Epithelial cell of prostate (primary cell): ENCODE results near the gene GIN1.
A peak's percentile ranks its signal among the peaks of the same experiment; 100 is the strongest.
"Not testable (repeated sequence)": the region's sequence is repeated elsewhere in the genome, so short reads cannot be mapped to it uniquely, and the experiment has no call there.

ENCODE experiments used
- DNase-seq: peaks from one replicate; pipeline ENCODE4 v3.0.0-alpha.2; 2011; ENCODE audit warnings: low read depth, low spot score
- H3K27ac ChIP-seq: fragments of 450-650 bp; 2 replicates; pipeline ENCODE4 v1.5.1; 2017; ENCODE audit warnings: mild to moderate bottlenecking

Gene GIN1, protein sequence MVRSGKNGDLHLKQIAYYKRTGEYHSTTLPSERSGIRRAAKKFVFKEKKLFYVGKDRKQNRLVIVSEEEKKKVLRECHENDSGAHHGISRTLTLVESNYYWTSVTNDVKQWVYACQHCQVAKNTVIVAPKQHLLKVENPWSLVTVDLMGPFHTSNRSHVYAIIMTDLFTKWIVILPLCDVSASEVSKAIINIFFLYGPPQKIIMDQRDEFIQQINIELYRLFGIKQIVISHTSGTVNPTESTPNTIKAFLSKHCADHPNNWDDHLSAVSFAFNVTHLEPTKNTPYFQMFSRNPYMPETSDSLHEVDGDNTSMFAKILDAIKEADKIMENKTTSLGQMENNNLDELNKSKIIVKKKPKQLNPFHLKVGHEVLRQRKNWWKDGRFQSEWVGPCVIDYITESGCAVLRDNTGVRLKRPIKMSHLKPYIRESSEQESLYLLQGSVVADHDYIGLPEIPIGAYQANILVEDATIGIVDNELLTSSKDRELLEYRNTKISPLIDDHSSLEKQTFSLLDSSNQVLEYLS

GRCh38 chr5:103119765-103120606, at the start of gene GIN1, which contains the start of gene PPIP5K2:
Gene GIN1 (minus strand): TSS chr5:103120138. CDS start chr5:103108707, 11,431 bp downstream.
Gene PPIP5K2 (plus strand): TSS chr5:103120301. CDS start chr5:103129590, 9,289 bp downstream.
- H3K27ac ChIP-seq, result peak within 1 kb of the TSS; percentile 94
- DNase-seq, result peak; percentile 93

- DNase-seq, result no peak
- H3K27ac ChIP-seq, result no peak overlapping the region
Measured at GRCh38 chr5:103166706-103167105, 46.8 kb upstream of the GIN1 start.

DNA sequence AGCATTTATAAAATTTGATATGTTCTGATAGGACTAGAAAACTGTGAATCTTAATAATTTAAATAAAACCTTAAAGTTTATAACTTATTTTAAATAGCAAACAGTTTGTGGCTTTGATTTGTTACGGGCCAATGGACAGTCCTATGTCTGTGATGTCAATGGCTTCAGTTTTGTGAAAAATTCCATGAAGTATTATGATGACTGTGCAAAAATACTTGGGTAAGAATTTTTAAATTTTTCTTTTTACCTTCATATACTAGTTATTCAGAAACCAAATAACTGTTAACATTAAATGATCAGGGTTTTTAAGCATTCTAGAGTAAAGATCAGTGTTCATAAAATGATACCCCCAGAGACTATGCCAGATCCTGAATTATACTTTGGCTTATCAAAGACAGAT, 31.2 kb upstream of the GIN1 start:
- DNase-seq, result no peak
- no peak overlapping the region for H3K27ac ChIP-seq

- DNase-seq, result no peak
- H3K27ac ChIP-seq, result no peak overlapping the region
Measured at GRCh38 chr5:103148213-103148612, 28.3 kb upstream of the GIN1 start.

GRCh38 chr5:103145196-103145595, 25.3 kb upstream of the GIN1 start:
- DNase-seq, result no peak
- no peak overlapping the region for H3K27ac ChIP-seq

DNA sequence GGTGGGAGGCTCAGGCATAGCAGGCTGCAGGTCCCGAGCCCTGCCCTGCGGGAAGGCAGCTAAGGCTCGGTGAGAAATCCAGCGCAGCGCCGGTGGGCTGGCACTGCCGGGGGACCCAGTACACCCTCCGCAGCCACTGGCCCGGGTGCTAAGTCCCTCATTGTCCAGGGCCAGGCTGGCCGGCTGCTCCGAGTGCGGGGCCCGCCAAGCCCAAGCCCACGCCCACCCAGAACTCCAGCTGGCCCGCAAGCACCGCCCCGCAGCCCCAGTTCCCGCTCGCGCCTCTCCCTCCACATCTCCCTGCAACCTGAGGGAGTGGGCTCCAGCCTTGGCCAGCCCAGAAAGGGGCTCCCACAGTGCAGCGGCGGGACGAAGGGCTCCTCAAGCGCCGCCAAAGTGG, 22.2 kb upstream of the GIN1 start:
- H3K27ac ChIP-seq, DNase-seq: not testable (repeated sequence)

GRCh38 chr5:103139264-103139865, 19.4 kb upstream of the GIN1 start:
- peak; percentile 6 for DNase-seq
- no peak overlapping the region for H3K27ac ChIP-seq

DNA sequence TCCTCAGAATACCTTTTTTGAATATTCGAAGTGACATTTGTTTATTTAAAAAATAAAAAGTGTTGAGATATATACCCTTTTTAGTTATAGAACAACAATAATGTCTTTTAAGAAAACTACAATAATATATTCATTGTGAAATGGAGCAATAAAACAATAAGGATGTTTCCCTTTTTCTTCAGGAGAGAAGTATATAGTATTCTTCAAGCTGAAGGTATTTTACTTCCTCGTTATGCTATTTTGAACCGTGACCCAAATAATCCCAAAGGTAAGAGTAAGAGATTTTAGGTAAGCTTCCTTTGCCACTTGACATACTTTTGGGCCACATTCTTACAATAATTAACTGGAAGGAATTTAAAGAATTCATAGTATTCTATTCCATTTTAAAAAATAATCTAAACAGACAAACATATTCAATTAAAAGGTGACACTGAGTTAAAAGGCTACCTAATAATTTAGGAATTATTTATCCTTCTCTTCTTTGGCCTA, 18.3 kb upstream of the GIN1 start:
- DNase-seq, result no peak
- no peak overlapping the region for H3K27ac ChIP-seq

- H3K27ac ChIP-seq, result no peak overlapping the region
- no peak for DNase-seq
Measured at GRCh38 chr5:103135461-103135860, 15.5 kb upstream of the GIN1 start.

- no peak overlapping the region for H3K27ac ChIP-seq
Measured at GRCh38 chr5:103133231-103133630, 13.3 kb upstream of the GIN1 start.

DNA sequence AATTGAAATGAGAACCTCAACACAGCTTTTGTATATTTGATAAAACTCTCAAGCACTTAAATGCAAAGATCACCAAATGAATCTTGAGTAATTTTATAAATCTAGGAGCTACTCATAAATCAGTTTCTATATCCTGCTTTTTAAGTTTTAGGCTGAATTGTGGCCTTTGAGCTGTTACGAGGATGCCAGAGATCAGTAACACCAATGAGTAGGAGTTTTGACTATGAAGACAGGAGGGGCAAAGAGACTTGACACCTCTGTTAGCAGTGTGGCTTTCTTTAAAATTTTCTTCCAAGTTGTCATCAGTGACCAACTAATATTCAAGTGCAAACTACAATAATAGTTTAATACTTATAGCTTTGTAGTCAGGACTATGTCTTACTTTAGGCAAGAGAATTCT, 12.7 kb upstream of the GIN1 start:
- H3K27ac ChIP-seq, result no peak overlapping the region
- no peak for DNase-seq

More at GRCh38 chr5:103133231-103133630, 13.3 kb upstream of the GIN1 start:
- DNase-seq, result no peak

DNA sequence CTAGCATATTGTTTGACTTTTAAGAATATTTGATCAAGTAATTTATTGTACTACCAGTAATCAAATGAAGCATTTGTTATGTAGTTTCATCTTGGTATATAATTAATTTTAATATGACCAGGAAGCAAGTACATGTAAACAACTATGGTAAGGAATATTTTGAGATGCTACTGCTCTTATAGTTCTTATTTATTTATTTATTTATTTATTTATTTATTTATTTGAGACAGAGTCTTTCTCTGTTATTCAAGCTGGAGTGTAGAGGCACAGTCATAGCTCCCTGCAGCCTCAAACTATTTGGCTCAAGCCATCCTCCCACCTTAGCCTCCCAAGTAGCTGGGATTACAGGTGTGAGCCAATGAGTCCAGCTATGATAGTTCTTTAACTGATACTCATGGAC, 8.3 kb upstream of the GIN1 start:
- no peak for DNase-seq

DNA sequence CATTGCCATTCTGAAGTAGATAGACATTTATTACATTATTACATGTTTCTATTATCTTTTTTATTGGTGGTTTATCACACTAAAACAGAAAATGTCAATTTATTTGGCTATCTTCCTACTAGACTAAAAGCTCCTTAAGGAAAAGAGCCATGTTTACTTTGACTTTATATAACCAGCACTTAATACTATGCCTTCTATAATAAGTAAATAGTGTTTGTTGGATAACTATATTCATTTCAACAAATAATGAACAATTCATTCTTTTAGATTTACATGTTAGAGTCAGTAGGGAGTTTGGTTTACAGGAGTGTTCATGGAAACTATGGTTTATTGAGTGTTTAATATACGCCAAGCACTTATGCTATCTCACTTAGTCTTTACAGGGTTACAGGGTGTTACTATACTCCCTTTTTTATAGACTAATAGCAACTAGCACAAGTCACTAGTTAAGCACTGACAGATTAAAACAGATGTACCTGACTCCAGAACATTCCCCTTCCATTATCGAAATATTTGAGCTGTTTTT, 7.4 kb upstream of the GIN1 start:
- no peak for DNase-seq
- H3K27ac ChIP-seq, result no peak overlapping the region

More for the DNA sequence above, 8.3 kb upstream of the GIN1 start:
- no peak overlapping the region for H3K27ac ChIP-seq

DNA sequence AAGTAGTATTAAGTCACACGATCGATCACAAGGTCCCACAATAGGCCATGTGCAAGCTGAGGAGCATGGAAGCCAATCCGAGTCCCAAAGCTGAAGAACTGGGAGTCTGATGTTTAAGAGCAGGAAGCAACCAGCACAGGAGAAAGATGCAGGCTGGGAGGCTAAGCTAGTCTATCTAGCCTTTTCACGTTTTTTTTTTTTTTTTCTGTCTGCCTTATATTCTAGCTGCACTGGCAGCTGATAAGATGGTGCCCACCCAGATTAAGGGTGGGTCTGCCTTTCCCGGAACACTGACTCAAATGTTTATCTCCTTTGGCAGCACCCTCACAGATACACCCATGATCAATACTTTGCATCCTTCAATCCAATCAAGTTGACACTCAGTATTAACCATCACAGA, 6.6 kb upstream of the GIN1 start:
- H3K27ac ChIP-seq, result no peak overlapping the region
- DNase-seq, result no peak

- no peak overlapping the region for H3K27ac ChIP-seq
- DNase-seq, result no peak
Measured at GRCh38 chr5:103122242-103122641, 2.3 kb upstream of the GIN1 start.

DNA sequence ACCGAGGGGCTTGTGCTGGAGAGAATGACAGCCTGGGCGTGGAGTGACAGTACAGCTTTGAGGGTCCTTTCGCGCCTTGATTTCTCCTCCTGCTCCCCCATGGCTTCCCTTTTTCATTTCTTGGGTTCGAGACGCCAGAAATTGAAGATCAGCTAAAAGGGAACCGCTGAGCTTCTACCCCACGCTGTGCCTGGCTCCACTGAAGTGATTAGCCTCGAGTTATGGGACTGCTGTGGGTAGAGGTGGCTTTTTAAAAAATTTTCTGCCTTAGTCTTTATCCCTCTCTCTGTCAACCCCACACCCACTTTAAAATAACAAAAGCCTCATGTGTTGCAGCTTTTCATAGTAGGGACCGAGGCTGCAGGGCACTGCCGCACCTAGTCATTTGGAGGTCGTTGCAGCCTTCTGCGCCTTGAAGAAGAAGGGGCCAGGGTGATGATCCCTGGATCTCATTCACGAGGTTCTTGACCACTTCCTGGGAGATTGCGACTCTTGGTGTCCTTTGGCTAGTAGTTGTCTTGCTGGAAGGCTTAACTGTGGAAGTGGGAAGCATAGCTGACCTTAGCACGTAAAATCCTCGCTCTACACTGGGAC, 766 bp upstream of the GIN1 start:
- H3K27ac ChIP-seq, result peak overlapping the region; percentile 94
- no peak for DNase-seq

DNA sequence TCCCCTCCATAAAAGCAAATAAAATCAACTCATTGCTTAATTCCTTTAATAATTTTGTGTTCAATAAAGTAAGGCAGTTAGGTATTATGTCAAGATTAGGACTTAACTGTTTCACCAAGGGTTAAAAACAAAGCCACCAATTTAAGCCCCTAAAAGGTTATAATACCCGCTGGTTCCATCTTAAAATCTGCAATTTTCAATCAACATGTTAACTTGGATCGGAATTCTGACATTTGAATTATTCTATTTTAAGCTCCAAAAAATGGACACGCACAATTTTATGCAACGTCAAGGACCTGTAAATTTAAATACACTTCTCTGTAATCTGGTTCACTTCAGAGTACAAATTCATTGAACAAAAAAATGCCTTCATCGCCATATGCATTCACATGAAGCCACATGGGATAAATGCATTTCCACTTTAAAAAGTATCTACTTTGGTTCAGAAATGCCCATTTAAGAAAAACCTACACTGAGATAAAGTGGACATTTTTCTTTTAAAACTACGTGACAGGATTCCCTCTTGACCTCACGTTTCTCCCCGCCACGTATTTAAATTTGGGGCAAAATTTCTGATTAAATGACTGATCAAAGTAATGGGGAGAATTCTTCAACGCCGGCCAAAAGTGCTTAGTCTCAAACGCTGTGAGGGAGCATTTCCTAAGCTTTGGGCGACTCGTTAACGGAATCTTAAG, 721 bp downstream of the GIN1 start:
- peak overlapping the region; percentile 94 for H3K27ac ChIP-seq
- DNase-seq, result no peak

- DNase-seq, result no peak
- no peak overlapping the region for H3K27ac ChIP-seq
Measured at GRCh38 chr5:103117471-103117991, 2.4 kb downstream of the GIN1 start.

DNA sequence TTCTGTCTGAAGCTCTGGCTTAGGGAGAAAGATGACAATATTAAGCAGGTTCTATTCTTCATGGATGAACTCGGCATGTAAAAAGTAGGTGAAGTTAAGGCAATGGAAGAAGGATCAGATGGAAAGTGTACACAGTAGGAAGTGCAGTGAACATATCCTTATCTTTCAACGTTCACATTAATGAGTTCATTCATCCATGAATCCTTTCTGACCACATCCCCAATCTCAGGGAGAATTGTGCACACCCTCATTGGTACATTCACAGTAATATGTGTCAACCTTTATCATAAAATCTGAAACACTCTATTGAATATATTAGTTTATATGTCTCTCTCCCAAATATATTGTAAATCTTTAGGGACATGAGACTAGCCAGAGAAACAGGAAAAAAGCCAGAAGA, 5.5 kb downstream of the GIN1 start:
- no peak for DNase-seq
- H3K27ac ChIP-seq, result no peak overlapping the region
